Cortex of kidney (tissue), 1 donor: ENCODE data around the gene ANAPC5.

Source experiments
- DNase-seq: peaks from one replicate; lab custom pipeline; 2025; lab: John Stamatoyannopoulos, UW

The ANAPC5 gene

GRCh38 chr12:121365416-121366062 is 13.3 kb upstream of the ANAPC5 start:
- no peak for DNase-seq

GRCh38 chr12:121364683-121365121 is 12.5 kb upstream of the ANAPC5 start:
- DNase-seq: no peak

- DNase-seq: no peak
Observed at GRCh38 chr12:121358073-121358472, 5.9 kb upstream of the ANAPC5 start.

GRCh38 chr12:121357331-121357730 is 5.1 kb upstream of the ANAPC5 start:
- no peak for DNase-seq

- no peak for DNase-seq
Observed at GRCh38 chr12:121356657-121357056, 4.4 kb upstream of the ANAPC5 start.

- DNase-seq: no peak
Observed at GRCh38 chr12:121355818-121356217, 3.6 kb upstream of the ANAPC5 start.

GRCh38 chr12:121352682-121353018 is 439 bp upstream of the ANAPC5 start:
- DNase-seq: no peak

- no peak for DNase-seq
Observed at GRCh38 chr12:121346747-121347146, 5.5 kb downstream of the ANAPC5 start.

- DNase-seq: no peak
Observed at GRCh38 chr12:121345151-121345815, 6.9 kb downstream of the ANAPC5 start.

GRCh38 chr12:121344506-121344905 is 7.7 kb downstream of the ANAPC5 start:
- DNase-seq: no peak

- DNase-seq: no peak
Observed at GRCh38 chr12:121337416-121337815, 14.8 kb downstream of the ANAPC5 start.

GRCh38 chr12:121334513-121335343 is 17.5 kb downstream of the ANAPC5 start:
- no peak for DNase-seq

- no peak for DNase-seq
Observed at GRCh38 chr12:121333747-121334146, 18.5 kb downstream of the ANAPC5 start.

GRCh38 chr12:121331248-121331647 is 21.0 kb downstream of the ANAPC5 start:
- no peak for DNase-seq

- no peak for DNase-seq
Observed at GRCh38 chr12:121330692-121331091, 21.5 kb downstream of the ANAPC5 start.

- DNase-seq: no peak
Observed at GRCh38 chr12:121330195-121330594, 22.0 kb downstream of the ANAPC5 start.

- DNase-seq: no peak
Observed at GRCh38 chr12:121328620-121329019, 23.6 kb downstream of the ANAPC5 start.

- no peak for DNase-seq
Observed at GRCh38 chr12:121326996-121327674, 25.1 kb downstream of the ANAPC5 start.

GRCh38 chr12:121325922-121326396 is 26.3 kb downstream of the ANAPC5 start:
- DNase-seq: no peak

GRCh38 chr12:121323908-121324307 is 28.3 kb downstream of the ANAPC5 start:
- no peak for DNase-seq

- DNase-seq: no peak
Observed at GRCh38 chr12:121318121-121318520, 34.1 kb downstream of the ANAPC5 start.

GRCh38 chr12:121314431-121314830 is 37.8 kb downstream of the ANAPC5 start:
- DNase-seq: no peak
